ENCODE data around the gene GAL3ST1.
"Not testable (repeated sequence)": the region's sequence is repeated elsewhere in the genome, so short reads cannot be mapped to it uniquely, and the experiment has no call there.

The GAL3ST1 gene

GRCh38 chr22:30582788-30583545 lies 8.5 kb upstream of the GAL3ST1 start:
- H3K4me1 Mint-ChIP-seq = peaks cover 5% of the 10 kb centered on the region in 2 donors
- no peaks in the 10 kb centered on the region for H3K9me3 Mint-ChIP-seq
- H3K27me3 Mint-ChIP-seq = no peaks in the 10 kb centered on the region
- no peak overlapping the region for H3K27ac Mint-ChIP-seq
- H3K4me3 Mint-ChIP-seq = no peak overlapping the region
- H3K36me3 Mint-ChIP-seq = peaks cover 72 to 82% of the 10 kb centered on the region in 2 donors
- DNase-seq (no peak), ATAC-seq (replicated peaks) (no peak)

GRCh38 chr22:30582051-30582450 lies 7.6 kb upstream of the GAL3ST1 start:
- no peak overlapping the region for H3K27ac Mint-ChIP-seq
- peaks cover 73 to 82% of the 10 kb centered on the region in 2 donors for H3K36me3 Mint-ChIP-seq
- DNase-seq = no peak

GRCh38 chr22:30580896-30581295 lies 6.4 kb upstream of the GAL3ST1 start:
- no peak for ATAC-seq (replicated peaks)

More at GRCh38 chr22:30582051-30582450, 7.6 kb upstream of the GAL3ST1 start:
- ATAC-seq (replicated peaks) = no peak
- H3K4me1 Mint-ChIP-seq = peaks cover 5% of the 10 kb centered on the region in 2 donors
- H3K4me3 Mint-ChIP-seq = no peak overlapping the region
- no peaks in the 10 kb centered on the region for H3K27me3 Mint-ChIP-seq
- no peaks in the 10 kb centered on the region for H3K9me3 Mint-ChIP-seq

DNA sequence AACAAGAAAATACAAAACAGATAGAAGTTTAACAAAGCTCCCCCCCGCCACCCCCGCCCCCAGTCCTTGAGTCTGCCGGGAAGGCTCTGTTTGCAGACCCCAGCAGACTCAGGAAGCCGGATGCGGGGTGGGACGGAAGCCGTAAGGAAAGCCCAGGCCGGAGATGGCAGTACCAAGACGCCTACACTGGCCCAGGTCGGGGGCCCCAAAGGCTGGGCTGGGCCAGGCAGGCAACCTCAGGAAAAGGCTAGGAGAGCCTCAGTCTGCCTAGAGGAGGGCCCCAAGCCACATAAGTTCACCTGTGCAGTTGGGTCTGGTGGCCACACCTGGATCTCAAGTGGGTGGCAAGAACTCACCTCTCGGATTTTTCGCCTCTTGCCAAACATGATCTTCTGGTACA lies 4.0 kb upstream of the GAL3ST1 start:
- Mint-ChIP-seq H3K36me3 (peaks cover 66 to 77% of the 10 kb centered on the region in 2 donors), H3K27me3 (no peaks in the 10 kb centered on the region), H3K4me3 (no peak overlapping the region), H3K27ac (no peak overlapping the region), H3K4me1 (peaks cover 10 to 14% of the 10 kb centered on the region in 2 donors), H3K9me3 (no peaks in the 10 kb centered on the region)
- DNase-seq = no peak
- ATAC-seq (replicated peaks) = no peak

More at GRCh38 chr22:30580896-30581295, 6.4 kb upstream of the GAL3ST1 start:
- H3K4me3 Mint-ChIP-seq = no peak overlapping the region
- H3K9me3 Mint-ChIP-seq = no peaks in the 10 kb centered on the region
- H3K4me1 Mint-ChIP-seq = peaks cover 5% of the 10 kb centered on the region in 2 donors
- no peak for DNase-seq
- peaks cover 72 to 84% of the 10 kb centered on the region in 2 donors for H3K36me3 Mint-ChIP-seq
- H3K27me3 Mint-ChIP-seq = no peaks in the 10 kb centered on the region
- H3K27ac Mint-ChIP-seq = no peak overlapping the region

- Mint-ChIP-seq H3K36me3 (peaks cover 45 to 58% of the 10 kb centered on the region in 2 donors), H3K27me3 (no peaks in the 10 kb centered on the region), H3K27ac (no peak overlapping the region), H3K9me3 (no peaks in the 10 kb centered on the region), H3K4me3 (no peak overlapping the region), H3K4me1 (peaks cover 10 to 11% of the 10 kb centered on the region in 2 donors)
- DNase-seq (no peak), ATAC-seq (replicated peaks) (no peak)
Observed at GRCh38 chr22:30575859-30576258, 1.4 kb upstream of the GAL3ST1 start.

DNA sequence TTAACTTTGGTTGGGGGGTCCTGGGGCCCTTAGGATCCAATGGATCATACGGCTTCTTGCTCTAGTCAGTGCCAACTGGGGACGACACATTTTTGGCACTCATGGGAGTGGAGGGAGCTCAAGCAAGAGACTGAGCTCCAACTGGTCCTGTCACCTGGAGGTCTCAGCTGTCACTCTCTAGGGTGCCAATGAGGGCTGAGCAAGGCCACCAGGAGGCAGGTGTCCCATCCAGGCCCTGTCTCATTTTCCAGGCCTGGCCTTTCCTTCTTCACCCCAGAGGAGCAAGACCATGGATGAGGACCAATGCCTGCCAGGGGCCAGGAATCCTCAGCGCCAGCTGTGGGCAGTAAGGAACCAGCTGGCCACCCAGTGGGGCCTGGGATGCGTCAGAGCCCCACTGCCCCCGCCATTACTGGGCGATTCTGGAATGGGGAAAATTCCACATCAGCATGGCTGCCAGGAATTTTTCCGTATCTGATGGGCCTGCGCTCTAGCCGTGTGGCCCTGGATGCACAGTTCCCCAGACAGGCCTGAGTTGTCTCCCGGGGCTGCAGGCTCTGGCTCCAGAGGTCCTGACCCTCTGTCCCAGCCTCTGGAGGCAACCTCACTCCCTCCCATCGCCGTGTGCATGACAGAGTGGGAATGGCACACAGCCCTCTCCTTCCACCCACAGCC lies 669 bp upstream of the GAL3ST1 start:
- no peak overlapping the region for H3K27ac Mint-ChIP-seq
- no peaks in the 10 kb centered on the region for H3K9me3 Mint-ChIP-seq
- no peak for DNase-seq
- H3K4me3 Mint-ChIP-seq = no peak overlapping the region
- peaks cover 39 to 51% of the 10 kb centered on the region in 2 donors for H3K36me3 Mint-ChIP-seq
- H3K4me1 Mint-ChIP-seq = peaks cover 10 to 11% of the 10 kb centered on the region in 2 donors
- no peaks in the 10 kb centered on the region for H3K27me3 Mint-ChIP-seq
- peak; percentile 6 to 24 for ATAC-seq (replicated peaks)

DNA sequence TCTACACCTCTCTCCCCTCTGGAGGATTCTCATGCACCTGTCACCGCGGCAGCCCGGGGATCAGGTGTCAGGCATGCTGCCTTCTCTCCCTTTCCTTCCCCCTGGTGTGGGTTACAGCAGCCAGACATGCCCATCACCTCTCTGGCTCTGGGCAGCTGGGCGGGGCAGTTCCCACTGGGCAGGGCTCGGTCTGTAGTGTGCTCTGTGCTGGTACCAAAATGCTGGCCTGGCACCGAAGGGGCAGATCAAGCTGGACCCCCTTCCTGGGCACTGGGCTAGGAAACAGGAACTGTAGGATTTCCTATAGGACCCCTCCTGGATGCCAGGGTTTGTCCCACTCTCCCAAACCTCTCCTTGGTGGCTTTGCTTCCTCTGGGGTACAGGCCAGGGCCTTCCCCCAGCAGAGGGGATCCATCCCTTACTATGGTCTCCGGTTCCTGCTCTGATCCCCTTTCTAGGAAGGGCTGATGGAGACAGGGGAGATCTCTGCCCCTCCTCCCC lies 821 bp downstream of the GAL3ST1 start:
- Mint-ChIP-seq H3K9me3 (no peaks in the 10 kb centered on the region), H3K27me3 (no peaks in the 10 kb centered on the region), H3K4me3 (no peak overlapping the region), H3K4me1 (peaks cover 10 to 11% of the 10 kb centered on the region in 2 donors), H3K27ac (no peak overlapping the region), H3K36me3 (peaks cover 26 to 36% of the 10 kb centered on the region in 2 donors)
- no peak for DNase-seq
- no peak for ATAC-seq (replicated peaks)

DNA sequence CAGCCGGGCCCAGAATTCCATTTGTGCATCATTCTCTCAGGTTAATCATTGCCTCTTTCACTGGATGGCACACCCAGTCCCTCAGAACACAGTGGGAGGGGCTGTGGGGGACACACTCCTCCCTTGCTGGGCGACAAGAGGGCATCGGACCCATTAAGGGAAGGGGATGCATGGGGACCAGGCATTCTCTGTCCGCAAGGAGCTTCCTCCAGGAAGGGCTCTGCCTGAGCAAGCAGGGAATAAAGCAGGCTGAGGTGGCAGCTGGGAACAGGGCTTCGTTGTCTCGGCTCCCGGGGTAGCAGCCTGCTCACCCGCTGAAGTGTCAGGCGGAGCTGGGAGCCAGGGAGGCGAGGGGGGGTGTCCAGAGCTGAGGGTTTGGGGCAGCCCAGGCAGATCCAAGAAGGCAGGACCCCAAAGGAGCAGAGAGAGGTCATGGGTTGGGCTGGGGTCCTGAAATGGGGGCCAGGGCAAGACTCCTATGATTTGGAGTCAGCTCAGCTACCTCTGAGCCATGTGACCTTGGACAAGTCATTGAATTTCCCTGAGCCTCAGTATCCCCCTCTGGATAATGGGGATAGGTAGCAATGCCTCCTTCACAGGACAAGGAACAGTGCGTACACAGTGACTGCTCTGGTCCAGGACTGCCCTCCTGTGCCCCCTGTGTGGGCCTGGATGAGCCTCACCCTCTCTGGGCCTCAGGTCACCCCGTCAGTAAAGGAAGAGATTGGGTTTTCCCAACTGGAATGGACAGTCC lies 1.4 kb downstream of the GAL3ST1 start:
- ATAC-seq (replicated peaks) (no peak), DNase-seq (no peak)
- Mint-ChIP-seq H3K27me3 (no peaks in the 10 kb centered on the region), H3K27ac (peak overlapping the region; percentile 14), H3K36me3 (peaks cover 25 to 32% of the 10 kb centered on the region in 2 donors), H3K9me3 (peaks cover 0 to 1% of the 10 kb centered on the region in 2 donors), H3K4me3 (no peak overlapping the region), H3K4me1 (peaks cover 10 to 11% of the 10 kb centered on the region in 2 donors)

- ATAC-seq (replicated peaks) (no peak), DNase-seq (no peak)
- H3K27ac Mint-ChIP-seq = no peak overlapping the region
Observed at GRCh38 chr22:30572210-30572609, 2.3 kb downstream of the GAL3ST1 start.

GRCh38 chr22:30569674-30570202 lies 4.7 kb downstream of the GAL3ST1 start:
- H3K36me3 Mint-ChIP-seq = no peaks in the 10 kb centered on the region
- no peak for ATAC-seq (replicated peaks)
- no peak for DNase-seq
- H3K27me3 Mint-ChIP-seq = no peaks in the 10 kb centered on the region
- H3K9me3 Mint-ChIP-seq = peaks cover 0 to 1% of the 10 kb centered on the region in 2 donors
- no peak overlapping the region for H3K4me3 Mint-ChIP-seq
- H3K4me1 Mint-ChIP-seq = peaks cover 0 to 3% of the 10 kb centered on the region in 2 donors
- H3K27ac Mint-ChIP-seq = no peak overlapping the region

More at GRCh38 chr22:30572210-30572609, 2.3 kb downstream of the GAL3ST1 start:
- Mint-ChIP-seq H3K36me3 (peaks cover 18 to 24% of the 10 kb centered on the region in 2 donors), H3K27me3 (no peaks in the 10 kb centered on the region), H3K4me3 (no peak overlapping the region), H3K4me1 (peaks cover 10 to 11% of the 10 kb centered on the region in 2 donors), H3K9me3 (peaks cover 0 to 1% of the 10 kb centered on the region in 2 donors)

DNA sequence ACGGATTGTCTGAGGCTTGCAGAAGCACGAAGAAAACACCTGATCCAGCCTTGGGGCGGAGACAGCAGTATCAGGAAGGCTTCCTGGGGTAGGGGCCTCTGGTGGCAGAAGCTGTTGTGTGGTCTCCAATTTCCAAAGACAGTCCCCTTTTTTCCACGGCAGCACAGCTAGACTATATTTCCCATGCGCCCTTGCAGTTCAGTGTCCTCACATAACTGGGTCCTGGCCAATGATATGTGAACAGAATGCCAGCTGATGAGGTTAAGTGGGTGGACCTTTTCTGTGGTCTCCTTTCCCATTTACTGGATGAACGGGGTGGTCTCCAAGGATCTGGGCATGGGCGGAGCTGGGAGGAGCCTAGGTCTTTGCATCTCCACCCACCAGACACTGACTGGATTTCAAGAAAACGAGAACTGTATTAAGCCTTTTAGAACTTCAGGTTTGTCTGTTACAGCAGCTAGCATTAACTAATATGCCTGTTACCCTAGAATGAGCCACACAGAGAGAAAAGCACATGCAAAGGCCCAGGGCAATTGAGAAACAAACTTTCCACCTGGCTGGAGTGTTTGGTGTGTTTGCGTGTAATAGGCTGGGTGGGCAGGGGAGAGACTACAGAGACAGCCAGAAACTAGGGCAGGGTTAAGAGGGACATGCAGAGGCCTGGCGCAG lies 6.2 kb downstream of the GAL3ST1 start:
- Mint-ChIP-seq H3K27me3 (no peaks in the 10 kb centered on the region), H3K36me3 (no peaks in the 10 kb centered on the region), H3K4me1 (peaks cover 0 to 3% of the 10 kb centered on the region in 2 donors), H3K9me3 (peaks cover 0 to 1% of the 10 kb centered on the region in 2 donors), H3K4me3 (no peak overlapping the region), H3K27ac (no peak overlapping the region)
- no peak for DNase-seq
- ATAC-seq (replicated peaks) = no peak

DNA sequence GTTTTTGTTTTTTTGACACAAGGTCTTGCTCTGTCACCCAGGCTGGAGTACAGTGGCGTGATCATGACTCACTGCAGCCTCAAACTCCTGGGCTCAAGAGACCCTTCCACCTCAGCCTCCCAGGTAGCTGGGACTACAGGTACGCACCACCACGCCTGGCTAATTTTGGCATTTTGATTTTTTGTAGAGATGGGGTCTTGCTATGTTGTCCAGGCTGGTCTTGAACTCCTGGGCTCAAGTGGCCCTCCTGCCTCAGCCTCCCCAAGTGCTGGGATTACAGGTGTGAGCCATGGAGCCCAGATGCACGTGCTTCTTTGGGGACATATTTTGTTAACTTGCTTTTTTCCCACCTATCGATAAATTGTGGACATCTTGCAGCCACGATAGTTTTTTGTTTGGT lies 7.2 kb downstream of the GAL3ST1 start:
- H3K27ac Mint-ChIP-seq; H3K27me3 Mint-ChIP-seq; ATAC-seq (replicated peaks); H3K4me3 Mint-ChIP-seq; H3K4me1 Mint-ChIP-seq; DNase-seq; H3K36me3 Mint-ChIP-seq; H3K9me3 Mint-ChIP-seq: not testable (repeated sequence)

DNA sequence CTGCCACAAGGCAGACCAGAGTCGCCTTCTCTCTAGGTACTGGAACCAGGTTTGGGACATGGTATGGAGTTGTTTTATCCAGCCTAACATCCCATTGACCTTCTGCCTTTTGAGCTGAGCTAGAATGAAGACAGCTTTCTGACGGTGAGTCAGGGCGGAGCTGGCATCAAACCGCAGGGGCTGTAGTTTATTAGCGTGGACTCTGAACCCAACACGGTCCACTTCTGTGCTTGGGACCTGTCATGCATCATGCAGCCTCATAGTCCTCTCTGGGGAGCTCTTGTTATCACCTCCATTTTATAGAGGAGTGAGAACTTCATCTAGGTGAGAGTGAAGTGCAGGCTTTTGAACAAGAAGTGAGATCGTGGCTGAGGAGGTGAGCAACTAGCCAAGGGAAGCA lies 8.3 kb downstream of the GAL3ST1 start:
- DNase-seq = no peak
- ATAC-seq (replicated peaks) = no peak
- peaks cover 0 to 6% of the 10 kb centered on the region in 2 donors for H3K27me3 Mint-ChIP-seq
- no peaks in the 10 kb centered on the region for H3K4me1 Mint-ChIP-seq
- peaks cover 0 to 1% of the 10 kb centered on the region in 2 donors for H3K9me3 Mint-ChIP-seq
- H3K36me3 Mint-ChIP-seq = no peaks in the 10 kb centered on the region
- no peak overlapping the region for H3K27ac Mint-ChIP-seq
- H3K4me3 Mint-ChIP-seq = no peak overlapping the region
